Kidney (tissue), 14 donors: Measurements from ENCODE around the gene ELOA. TPM values are rescaled to one million over a fixed set of nuclear protein-coding genes. Genes with fewer than 3 reads are reported as not detected.

ENCODE experiments used
- DNase-seq, 5 donors: peaks; one replicate each; pipeline ENCODE4 v3.0.0-alpha.2; 2013 to 2020
- FAIRE-seq: peaks from 2 replicates; lab custom pipeline; 2012; peaks lifted over from hg19 to GRCh38; lab: Jason Lieb, UNC
- H3K27ac ChIP-seq, 2 donors: one replicate each; pipeline ENCODE4 v1.7.0; 2013; ENCODE audit warnings: low read depth in 2 of 2, low read length in 2 of 2, inconsistent platforms in 1 of 2
- H3K27me3 ChIP-seq: one replicate; pipeline ENCODE4 v1.7.1; 2013; ENCODE audit warnings: low read length, inconsistent platforms; ENCODE audit not compliant: control insufficient read depth, insufficient read depth
- H3K36me3 ChIP-seq, 3 donors: one replicate each; pipeline versions ENCODE4 v1.7.0 to v1.7.1; 2013; ENCODE audit warnings: low read length in 3 of 3, control low read depth in 1 of 3, inconsistent platforms in 1 of 3; ENCODE audit not compliant: insufficient read depth in 3 of 3, control insufficient read depth in 2 of 3
- H3K4me1 ChIP-seq, 3 donors: one replicate each; pipeline versions ENCODE4 v1.7.0 to v1.7.1; 2013; ENCODE audit warnings: low read length in 3 of 3, inconsistent platforms in 1 of 3, low read depth in 1 of 3; ENCODE audit not compliant: control insufficient read depth in 2 of 3, insufficient read depth in 2 of 3
- H3K4me3 ChIP-seq, 3 donors: one replicate each; pipeline versions ENCODE4 v1.7.0 to v1.8.1; 2013; ENCODE audit warnings: low read length in 3 of 3, control low read depth in 1 of 3, inconsistent platforms in 1 of 3
- H3K9ac ChIP-seq, 3 donors: one replicate each; pipeline versions ENCODE4 v1.7.0 to v1.7.1; 2013; ENCODE audit warnings: low read length in 3 of 3, control low read depth in 1 of 3, inconsistent platforms in 1 of 3
- H3K9me3 ChIP-seq, 3 donors: one replicate each; pipeline versions ENCODE4 v1.7.0 to v1.7.1; 2013; ENCODE audit warnings: low read length in 3 of 3, control low read depth in 1 of 3, inconsistent platforms in 1 of 3; ENCODE audit not compliant: control insufficient read depth in 2 of 3, insufficient read depth in 1 of 3
- CTCF ChIP-seq: IDR thresholded peaks from 3 replicates; pipeline ENCODE4 v1.5.1; 2012; ENCODE audit warnings: mild to moderate bottlenecking, moderate library complexity, borderline replicate concordance; ENCODE audit not compliant: insufficient read depth; ENCODE audit errors: extremely low read depth
- intact Hi-C: fragments of 100-400 bp; cut with DNase I; formaldehyde crosslinking; loops from one replicate; pipeline ENCODE4 v1.11.1; 2022
- polyA plus RNA-seq: library from polyadenylated mRNA; stranded (reverse); fragments of 350-450 nt; fragmentation: Illumina TruSeq; extraction: RNeasy Lipid Tissue Mini Kit (QIAGEN cat#74804); gene quantifications from one replicate; pipeline ENCODE4 v1.2.3, GENCODE V29; 2014; ENCODE audit warnings: low read depth, low replicate concordance; ENCODE audit not compliant: insufficient read depth
- total RNA-seq: library from RNA; stranded (reverse); fragmentation: NEBNext Ultra II Directional; extraction: Animal tissue kit (Norgen Biotek cat#: 25700); gene quantifications from one replicate; pipeline ENCODE4 v1.2.1, GENCODE V29; 2021
- donor health status: control.
- donor health status: control.
- donor health status: control.
- donor health status: control.
- donor health status: control.
- donor health status: DM: yes; HTN: yes; CAD: no.
- donor health status: Normal renal cell carcinoma (clear cell type).

The ELOA gene
- total and polyA plus RNA-seq, 2 donors from 2014 or later: 13.7 to 39.1 TPM

- H3K36me3 ChIP-seq: peaks cover 18 to 59% (median 32%) of the 10 kb centered on the region in 3 donors
- H3K4me1 ChIP-seq: peaks cover 4 to 17% (median 16%) of the 10 kb centered on the region in 3 donors
- no peak overlapping the region for H3K4me3 ChIP-seq
- no peak overlapping the region for H3K27ac ChIP-seq
- intact Hi-C loops: no loop called here
- no peak for DNase-seq
- H3K27me3 ChIP-seq: no peaks in the 10 kb centered on the region
- no peaks in the 10 kb centered on the region for H3K9me3 ChIP-seq
- no peak for TF ChIP-seq CTCF
- H3K9ac ChIP-seq: no peak overlapping the region
- FAIRE-seq: no peak
These were observed 48.9 kb upstream of the ELOA start for GRCh38 chr1:23694371-23694770.

DNA sequence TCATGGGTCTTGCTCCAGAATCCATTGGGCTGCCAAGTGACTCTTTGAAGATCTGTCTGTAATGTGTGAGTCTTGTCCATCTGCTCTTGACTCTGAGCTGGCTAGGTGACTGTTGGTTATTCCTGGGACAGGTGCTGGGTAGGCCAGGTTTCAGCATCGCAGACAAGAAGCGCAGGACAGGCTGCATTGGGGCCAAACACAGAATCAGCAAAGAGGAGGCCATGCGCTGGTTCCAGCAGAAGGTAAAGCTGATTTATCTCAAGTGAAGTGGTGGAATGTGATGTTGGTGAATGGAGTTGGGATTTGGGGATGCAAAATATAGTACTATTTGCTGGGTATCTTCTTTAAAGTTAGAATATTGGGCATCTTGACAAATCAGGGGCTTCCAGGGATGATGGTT lies 47.6 kb upstream of the ELOA start:
- peaks cover 4 to 18% (median 17%) of the 10 kb centered on the region in 3 donors for H3K4me1 ChIP-seq
- H3K9ac ChIP-seq: no peak overlapping the region
- peaks cover 18 to 72% (median 40%) of the 10 kb centered on the region in 3 donors for H3K36me3 ChIP-seq

GRCh38 chr1:23696335-23696989 lies 46.8 kb upstream of the ELOA start:
- intact Hi-C loops: no loop called here
- DNase-seq (no peak), FAIRE-seq (no peak)
- Histone ChIP-seq H3K9ac (no peak overlapping the region), H3K27ac (no peak overlapping the region), H3K27me3 (no peaks in the 10 kb centered on the region), H3K4me1 (peaks cover 4 to 18% (median 17%) of the 10 kb centered on the region in 3 donors), H3K36me3 (peaks cover 20 to 72% (median 45%) of the 10 kb centered on the region in 3 donors), H3K9me3 (no peaks in the 10 kb centered on the region), H3K4me3 (no peak overlapping the region)
- no peak for TF ChIP-seq CTCF

More for the DNA sequence above, 47.6 kb upstream of the ELOA start:
- Histone ChIP-seq H3K27me3 (no peaks in the 10 kb centered on the region), H3K27ac (no peak overlapping the region), H3K4me3 (no peak overlapping the region), H3K9me3 (no peaks in the 10 kb centered on the region)
- TF ChIP-seq CTCF: no peak
- DNase-seq (no peak), FAIRE-seq (no peak)
- intact Hi-C loops: no loop called here
